HG03432 (cell line): ENCODE results near the gene OXCT1.

Experiments used
- ATAC-seq: cut with Tn5 transposase; IDR thresholded peaks from one replicate; pipeline ENCODE4 v1.9.1; 2021; ENCODE audit warnings: mild to moderate bottlenecking, moderate library complexity; ENCODE audit not compliant: unreplicated experiment

The OXCT1 gene

DNA sequence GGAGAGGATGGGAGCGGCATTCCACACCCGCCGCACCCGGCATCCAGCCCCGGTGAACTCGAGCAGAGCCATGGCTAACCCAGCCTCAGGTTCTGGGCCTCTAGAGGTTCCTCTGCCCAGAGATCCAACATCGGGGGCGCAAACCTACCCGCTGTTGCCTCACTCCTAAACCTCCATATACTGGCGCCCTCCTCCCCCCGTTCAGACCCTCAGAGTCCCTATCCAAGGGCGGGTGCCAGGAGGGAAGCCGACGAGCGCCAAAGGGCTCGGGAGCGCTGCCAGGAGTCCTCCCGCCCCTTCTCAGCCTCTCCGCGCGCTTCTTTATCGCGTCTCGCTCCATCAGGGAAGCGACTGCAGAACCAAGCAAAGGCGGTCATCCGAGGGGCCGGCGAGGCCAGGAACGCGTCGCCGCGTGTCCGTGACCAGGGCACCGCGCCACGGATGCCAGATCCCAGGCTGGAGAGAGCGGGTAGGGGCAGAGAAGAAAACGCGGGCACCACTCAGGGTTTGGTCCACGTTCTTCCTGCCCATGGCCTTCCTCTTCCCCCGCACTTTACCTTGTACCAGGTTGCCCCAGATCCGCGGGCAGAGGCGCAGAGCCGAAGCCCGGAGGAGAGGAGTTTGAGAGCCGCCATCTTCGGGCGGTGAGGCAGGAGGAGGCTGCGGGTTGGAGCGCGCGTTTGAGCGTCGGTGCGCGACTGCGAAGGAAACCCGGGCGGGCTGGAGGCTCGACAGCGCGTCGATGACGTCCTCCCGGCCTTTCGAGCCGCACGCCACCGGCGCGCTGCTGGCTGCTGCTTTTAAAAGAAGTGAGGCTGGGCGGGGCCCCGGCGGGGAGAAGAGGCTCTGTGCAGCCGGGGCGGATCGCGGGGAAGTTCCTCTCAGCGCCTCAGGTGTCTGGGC, at the start of gene OXCT1:
Gene OXCT1 (minus strand): TSS at position 702 of the 903 bp plus-strand sequence. CDS start 67 bp downstream, at position 635.
- ATAC-seq, result peak; percentile 94

DNA sequence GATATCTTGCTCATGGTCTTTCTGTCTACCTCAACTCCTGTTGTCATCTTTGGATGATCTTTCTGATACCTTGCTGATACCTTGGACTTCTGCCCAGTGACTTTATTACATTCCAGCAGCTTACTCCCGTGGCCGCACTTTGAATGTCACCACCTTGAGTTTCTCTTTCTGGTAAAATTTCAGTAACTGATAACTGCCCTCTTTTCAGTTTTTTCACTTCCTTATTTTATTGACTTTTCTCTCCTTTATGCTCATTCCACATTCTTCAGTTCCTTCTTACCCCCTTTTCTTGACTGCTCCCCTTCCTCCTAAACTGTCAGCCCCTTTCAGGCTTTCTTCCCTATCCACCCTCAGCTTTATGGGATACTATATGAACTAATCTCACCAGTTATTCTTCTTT, 47.9 kb upstream of the OXCT1 start:
- ATAC-seq, result peak; percentile 67

DNA sequence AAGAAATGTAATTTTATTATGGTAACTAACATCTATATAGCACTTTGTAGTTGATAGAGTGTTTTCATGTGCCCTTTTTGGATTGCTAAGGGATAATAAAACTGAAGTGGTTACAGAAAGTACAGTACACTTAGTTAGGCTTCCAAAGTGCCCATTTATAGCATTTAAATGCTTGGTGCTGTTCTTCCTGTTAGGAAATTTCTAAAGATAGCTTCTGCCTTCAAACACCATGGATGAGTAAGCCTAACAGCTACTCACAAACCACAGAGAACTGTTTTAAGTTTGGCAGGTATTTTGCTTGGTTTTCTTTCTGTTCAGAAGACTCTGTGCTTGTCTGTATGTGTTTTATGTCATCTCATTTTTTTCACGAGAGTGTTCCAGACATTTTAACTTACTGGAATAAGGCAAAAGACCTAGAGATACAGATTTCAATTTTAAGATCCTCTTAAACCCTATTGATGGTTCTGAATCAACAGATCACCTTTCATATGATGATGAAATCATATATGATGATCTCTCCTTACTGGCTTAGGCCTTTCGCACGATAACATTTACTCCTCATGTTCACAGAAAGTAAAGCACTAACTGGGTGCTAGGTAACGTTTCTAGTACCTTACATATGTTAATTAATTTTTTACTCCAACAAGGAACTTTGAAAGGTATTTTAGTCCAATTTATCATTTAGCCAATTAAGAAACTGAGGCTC, 38.3 kb upstream of the OXCT1 start:
- no peak for ATAC-seq

DNA sequence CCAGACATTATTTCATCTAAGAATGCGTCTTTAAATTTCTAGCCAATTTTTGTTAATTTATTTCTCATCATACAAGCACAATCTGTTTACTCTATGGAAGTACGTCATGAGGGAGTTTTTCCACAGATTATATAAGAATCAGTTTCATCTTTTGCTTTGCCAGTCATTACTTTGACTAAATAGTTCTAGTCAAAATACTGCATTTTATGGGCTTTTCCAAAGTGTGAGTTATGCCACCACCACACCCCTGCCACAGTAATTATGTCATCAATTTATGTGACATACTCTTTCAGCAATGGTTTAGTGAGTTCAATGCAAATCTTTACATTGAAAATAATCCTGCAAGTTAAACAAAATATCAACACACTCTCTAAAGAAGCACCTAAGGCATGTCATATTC, 35.9 kb upstream of the OXCT1 start:
- ATAC-seq, result no peak

DNA sequence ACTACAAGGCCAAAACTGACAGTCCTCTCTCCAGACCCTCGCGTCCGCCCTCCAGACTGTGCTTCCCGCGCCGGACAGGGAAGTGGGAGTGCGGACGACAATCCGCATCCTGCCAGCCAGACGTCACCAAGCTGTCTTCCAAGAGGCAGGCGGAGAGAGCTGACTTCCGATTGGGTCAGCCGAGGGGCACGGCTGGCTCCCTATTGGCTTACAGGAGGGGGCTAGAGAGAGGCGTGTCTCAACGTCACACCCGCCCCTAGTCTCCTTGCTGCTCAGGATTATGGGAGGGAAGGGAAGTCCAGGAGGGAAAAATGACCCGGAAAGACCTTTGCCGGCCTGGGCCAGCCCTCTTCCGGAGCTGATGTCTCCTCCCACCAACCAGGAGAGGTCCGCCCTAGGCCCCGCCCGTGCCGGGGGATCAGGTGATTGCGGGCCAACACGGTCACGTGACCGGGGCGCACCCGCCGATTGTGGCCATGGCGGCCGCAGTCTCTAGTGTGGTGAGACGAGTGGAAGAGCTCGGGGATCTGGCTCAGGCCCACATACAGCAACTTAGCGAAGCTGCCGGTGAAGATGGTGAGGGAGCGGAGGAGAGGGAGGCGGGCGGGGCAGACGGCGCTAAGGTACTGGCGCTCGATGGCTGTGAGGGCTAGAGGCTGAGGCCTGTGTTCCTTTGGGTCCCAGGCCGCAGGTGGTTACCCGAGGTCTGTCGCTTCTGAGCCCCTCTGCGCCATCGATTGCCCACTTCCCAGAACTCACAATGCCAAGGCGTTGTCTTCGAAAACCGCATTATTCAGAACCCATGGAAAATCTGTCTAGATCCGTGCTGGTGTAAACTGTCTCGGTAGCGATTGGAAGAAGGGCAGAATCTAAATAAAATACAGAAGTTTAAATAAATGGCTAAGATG, 33.9 kb upstream of the OXCT1 start, which contains the start of gene RIMOC1:
Gene RIMOC1 (plus strand): TSS at position 453 of the 908 bp plus-strand sequence. CDS start 24 bp downstream, at position 477.
- ATAC-seq, result peak; percentile 98

DNA sequence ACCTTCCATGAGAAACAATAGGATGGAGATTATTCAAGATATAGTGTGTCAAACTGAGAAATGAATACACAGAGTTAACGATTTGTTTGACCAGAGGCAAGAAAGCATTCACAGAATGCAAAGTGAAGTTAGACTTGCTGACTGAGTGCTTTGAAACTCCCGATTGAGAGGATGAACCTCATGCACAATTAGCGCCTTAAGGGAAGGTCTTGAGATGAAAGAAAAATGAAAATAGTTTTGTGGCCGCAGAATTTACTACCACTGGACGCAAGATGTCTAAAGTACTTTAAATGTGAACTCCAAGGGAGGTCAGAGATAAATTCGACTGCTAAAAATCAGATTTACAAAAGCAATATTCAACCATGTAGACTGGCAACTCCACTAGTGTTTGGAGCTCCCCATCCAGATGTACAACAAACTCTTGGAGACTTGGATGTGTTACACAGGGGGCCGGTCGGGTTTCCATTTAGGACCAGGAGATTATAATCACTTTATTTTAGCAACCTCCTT, 33.2 kb upstream of the OXCT1 start:
- ATAC-seq, result no peak

DNA sequence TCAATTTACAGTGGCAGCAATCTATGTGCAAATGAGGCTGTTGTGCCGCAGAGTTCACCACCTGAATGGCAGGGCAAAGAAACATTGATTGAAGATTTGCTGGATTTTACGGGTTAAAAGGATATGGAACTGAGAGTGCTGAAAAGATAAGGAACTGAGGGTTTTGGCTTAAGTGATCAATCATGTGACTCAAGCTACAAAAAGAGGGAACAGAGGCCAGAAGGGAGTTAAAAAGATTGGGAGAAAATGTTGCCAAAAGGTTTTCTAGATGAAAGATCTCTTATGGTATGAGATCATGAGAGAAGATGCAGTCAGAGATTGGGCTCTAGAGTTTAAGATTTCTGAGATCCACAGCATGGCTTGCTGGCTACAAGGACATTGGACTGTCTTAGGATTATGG, 26.0 kb upstream of the OXCT1 start:
- no peak for ATAC-seq

DNA sequence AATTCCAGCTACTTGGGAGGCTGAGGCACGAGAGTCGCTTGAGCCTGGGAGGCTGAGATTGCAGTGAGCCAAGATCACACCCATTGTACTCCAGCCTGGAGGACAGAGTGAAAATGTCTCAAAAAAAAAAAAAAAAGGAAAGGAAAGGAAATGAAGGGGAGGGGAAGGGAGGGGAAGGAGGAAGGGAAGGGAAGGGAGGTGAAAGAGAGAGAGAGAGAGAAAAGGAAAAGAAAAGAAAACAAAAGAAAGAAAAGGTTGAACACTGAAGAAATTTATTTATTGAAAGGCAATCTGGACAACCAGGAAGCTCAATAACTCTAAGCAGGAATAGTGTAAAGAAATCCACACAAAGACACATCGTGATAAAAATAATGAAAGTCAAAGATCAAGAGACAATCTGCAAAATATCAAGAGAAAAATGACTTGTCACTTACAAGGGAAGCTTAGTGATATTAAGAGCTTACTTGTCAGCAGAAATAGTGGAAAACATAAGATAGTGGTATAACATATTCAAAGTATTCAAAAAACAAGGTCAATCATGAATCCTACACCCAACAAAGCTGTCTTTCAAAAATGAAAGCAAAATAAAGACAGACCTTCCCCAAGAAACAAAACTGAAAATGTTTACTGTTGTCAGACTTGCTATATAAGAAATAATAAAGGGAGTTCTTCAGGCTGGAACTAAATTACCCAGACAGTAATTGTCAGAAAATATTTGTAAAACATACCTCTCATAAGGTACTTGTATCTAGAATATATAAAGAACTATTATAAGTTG, 23.0 kb upstream of the OXCT1 start:
- ATAC-seq, result peak; percentile 62

DNA sequence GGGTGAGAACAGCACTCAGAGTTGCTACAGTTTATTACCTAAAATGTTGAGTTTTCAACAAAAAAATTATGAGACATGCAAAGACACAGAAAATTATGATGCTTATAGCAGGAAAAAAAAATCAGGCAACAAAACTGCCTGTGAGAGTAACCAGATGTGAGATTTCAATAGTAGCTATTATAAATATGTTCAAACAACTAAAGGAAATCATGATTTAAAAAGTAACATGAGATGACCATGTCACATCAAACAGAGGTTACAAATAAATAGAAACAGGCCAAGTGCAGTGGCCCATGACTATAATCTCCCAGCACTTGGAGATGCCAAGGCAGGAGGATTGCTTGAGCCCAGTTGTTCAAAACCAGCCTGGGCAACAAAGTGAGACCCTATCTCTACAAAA, 21.8 kb upstream of the OXCT1 start:
- no peak for ATAC-seq

DNA sequence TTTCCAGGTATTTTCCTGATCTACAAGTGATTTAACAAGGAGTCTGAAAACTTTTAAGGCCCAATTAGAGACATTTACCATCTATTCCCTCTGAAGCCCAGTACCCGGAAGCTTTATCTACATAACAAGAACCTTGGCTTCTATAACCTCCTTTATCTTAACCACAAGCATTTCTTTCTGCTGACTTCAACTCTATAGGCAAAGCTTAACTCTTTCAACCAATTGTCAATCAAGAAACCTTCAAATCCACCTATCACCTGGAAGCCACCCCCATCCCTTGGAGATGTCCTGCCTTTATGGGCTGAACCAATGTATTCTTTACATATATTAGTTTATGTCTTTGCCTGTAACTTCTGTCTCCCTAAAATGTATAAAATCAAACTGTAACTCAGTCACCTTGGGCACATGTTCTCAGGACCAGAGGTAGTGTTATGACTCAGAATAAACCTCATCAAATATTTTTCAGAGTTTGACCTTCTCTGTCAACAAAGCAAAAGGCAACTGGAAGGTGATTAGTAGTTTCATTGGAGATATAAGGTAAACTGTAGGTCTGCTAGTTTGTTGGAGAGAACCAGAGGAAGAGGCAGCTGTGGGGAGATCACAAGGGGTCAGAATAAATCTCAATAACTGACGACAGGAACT, 21.0 kb upstream of the OXCT1 start:
- peak; percentile 62 for ATAC-seq

DNA sequence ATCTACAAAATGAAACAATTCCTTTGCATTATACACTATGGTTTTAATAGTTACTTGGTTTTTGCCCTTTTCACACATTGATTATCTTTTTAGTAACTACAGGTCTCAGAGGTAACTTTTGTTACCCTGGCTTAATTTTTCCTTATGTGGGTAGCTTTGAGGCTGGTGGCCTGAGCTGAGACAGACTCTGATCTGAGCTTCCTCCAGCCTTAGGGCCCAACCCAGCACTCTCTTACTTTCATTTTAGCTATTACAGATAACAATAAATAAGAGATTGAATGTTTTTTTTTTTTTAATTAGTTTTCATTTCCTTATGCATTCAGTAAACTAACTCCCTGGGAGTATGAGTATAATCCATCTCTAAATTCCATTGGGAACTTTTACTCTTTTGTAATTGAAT, 15.1 kb upstream of the OXCT1 start:
- no peak for ATAC-seq

DNA sequence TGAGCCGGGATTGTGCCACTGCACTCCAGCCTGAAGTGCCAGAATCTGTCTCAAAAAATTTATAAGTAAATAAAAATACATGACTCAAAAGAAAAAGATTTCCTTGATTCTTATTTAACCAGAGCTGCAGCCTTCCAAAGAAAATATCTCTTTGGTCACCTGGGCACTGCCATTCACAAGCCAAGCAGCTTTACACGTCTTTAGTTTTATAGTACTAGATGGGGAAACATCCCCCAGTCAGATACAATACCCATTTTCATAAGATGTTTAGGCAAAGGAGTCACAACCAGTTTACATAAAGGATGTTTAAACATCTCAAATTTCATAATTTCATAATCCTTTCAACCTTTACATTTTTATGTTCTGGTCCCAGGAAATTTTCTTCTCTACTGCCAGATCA, 13.7 kb upstream of the OXCT1 start:
- no peak for ATAC-seq

DNA sequence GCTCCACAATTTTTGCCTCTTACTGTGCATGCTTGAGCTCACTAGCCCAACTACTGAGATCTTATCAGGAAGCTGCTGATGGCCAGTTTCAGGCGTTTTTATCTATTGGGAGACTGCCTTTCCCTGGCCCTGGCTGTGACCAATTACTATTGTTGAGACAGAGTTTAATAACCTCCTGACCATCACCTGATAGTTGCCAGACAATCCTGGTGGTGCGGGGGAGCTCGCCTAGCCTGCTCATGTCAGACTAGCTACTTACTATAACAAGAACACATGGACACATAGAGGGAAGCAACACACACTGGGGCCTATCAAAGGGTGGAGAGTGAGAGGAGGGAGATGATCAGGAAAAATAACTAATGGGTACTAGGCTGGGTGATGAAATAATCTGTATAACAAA, 13.0 kb upstream of the OXCT1 start:
- ATAC-seq, result no peak

DNA sequence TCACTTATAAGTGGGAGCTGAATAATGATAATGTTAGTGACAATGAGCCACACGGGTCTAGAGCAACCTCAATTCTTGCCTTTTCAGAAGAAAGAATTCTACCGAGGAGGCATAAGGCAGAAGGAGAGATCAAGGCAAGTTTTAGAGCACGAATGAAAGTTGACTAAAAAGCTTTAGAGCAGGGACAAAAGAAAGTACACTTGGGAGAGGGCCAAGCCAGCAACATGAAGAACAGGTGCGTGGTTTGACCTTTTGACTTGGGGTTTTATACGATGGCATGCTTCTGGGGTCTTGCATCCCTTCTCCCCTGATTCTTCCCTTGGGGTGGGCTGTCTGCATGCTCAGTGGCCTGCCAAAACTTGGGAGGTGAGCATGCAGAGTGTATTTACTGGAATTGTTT, 12.5 kb upstream of the OXCT1 start:
- ATAC-seq, result no peak

DNA sequence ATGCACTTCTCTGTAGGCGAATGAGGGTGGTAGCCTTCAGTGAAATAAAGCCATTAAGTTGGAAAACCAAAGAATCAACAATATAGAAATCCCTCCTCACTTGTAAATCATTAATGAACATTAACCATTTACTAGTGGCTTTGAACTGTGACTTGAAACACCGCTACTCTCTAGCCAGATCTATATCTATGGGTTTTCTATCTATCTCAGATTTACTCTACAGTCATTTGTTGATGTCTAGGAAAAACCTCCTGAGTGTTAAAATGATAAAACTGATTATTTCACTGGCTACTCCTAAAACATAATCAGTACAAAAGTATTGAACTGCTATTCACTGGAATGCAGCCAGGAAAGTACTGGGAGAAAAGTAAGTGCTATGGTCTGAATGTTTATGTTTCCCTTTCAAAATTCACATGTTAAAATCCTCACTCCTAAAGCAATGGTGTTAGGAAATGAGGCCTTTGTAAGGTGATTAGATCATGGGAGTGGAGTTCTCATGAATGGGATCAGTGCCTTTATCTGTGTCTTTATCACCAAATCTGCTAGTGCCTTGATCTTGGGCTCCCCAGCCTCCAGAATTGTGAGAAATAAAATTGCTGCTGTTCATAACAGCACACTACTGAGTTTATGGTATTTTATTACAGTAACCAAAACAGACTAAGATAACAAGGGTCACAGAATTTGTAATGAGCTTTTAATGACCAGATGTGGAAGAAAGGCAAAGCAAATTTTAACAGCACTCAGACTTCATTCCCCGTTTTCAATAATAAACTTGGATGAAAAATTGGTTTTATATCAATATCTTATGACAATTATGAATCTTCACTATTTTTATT, 8.6 kb upstream of the OXCT1 start:
- ATAC-seq, result peak; percentile 65

DNA sequence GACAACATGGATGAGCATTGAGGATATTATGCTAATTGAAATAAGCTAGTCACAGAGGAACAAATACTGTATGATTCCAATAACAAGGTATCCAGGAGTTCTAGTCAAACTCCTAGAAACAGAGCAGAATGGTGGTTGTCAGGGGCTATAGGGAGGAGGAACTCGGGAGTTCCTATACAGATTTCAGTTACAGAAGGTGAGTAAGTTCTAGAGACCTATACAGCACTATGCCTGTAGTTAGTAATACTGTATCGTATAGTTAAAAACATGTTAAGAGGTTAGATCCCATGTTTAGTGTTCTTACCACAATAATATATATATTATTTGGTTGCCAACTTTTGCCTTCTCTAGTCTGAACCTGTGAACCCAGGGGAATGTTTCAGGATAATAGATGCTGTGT, 7.9 kb upstream of the OXCT1 start:
- peak; percentile 28 for ATAC-seq

DNA sequence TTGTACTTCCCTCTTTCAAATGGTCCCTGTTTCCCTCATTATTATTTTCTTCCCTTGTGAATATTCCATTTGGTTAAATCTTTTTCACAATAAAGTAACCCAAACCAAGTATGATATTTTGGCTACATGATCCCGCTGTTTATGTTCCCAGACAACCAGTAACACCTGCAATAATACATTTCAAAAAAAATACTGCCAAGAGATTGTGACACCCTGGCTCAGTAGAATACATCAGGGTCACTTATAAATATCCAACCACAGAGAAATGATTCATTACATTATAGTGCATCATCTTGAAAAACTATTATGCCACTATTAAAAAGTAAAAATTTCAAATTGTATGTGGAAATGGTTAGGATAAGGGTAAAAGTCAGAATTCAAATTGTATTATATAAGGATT, 7.2 kb upstream of the OXCT1 start:
- no peak for ATAC-seq

DNA sequence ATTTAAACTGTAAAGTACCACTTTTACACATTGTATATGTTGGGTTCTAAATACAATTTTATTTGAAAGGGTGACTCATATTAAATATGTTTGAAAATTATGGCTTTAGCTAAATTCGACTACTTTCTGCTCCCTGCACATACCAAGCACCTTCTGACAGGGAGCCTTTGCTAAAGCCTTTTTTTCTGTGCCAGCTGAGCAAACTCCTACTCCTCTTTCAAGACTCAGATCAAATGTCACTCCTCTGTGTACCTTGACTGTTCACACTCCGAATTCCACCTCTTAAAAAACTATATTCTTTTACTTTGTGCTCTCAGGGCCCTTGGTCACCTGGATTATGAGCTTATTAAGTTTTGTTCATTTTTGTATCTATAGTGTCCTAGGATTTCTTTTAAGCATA, 6.5 kb upstream of the OXCT1 start:
- ATAC-seq, result no peak

DNA sequence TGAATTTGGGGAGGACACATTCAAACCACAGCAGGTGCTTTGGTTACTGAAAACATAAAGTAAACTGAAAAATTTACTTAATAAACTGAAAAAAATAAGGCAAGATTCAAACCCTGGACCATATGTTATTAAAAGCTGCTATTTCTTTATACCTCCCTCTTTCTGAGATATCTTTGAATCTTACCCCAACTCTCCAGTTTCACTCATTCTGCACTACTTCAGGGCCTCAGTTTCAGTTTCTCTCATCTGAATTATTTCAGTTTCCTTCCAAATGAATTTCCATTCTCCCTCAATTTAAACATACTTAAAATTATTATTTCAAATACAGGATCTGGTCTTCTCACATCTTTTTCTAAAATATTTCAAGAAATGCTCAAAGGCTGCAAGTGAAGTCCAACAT, 4.9 kb upstream of the OXCT1 start:
- no peak for ATAC-seq
